ENCODE measurements around the gene CLCN7.

CLCN7 gene

GRCh38 chr16:1495211-1495888, 20.5 kb upstream of the CLCN7 start:
- H3K36me3 Mint-ChIP-seq = peaks cover 48% of the 10 kb centered on the region
- peak overlapping the region; percentile 29 for H3K4me3 Mint-ChIP-seq
- peaks cover 18% of the 10 kb centered on the region for H3K4me1 Mint-ChIP-seq
- DNase-seq (ENCODE audit: low spot score in 2 of 2) = no peak
- no peak overlapping the region for H3K27ac Mint-ChIP-seq
- no peak for ATAC-seq
- H3K9me3 Mint-ChIP-seq = no peaks in the 10 kb centered on the region

GRCh38 chr16:1494711-1495110, 19.9 kb upstream of the CLCN7 start:
- Mint-ChIP-seq H3K4me1 (peaks cover 18% of the 10 kb centered on the region), H3K4me3 (peak overlapping the region; percentile 83), H3K36me3 (peaks cover 48% of the 10 kb centered on the region), H3K9me3 (no peaks in the 10 kb centered on the region), H3K27ac (no peak overlapping the region)
- DNase-seq (ENCODE audit: low spot score in 2 of 2) = no peak
- ATAC-seq = no peak

GRCh38 chr16:1494129-1494640, 19.4 kb upstream of the CLCN7 start:
- H3K36me3 Mint-ChIP-seq = peaks cover 48% of the 10 kb centered on the region
- DNase-seq (ENCODE audit: low spot score in 2 of 2) = no peak
- peak overlapping the region; percentile 83 for H3K4me3 Mint-ChIP-seq
- no peaks in the 10 kb centered on the region for H3K9me3 Mint-ChIP-seq
- H3K4me1 Mint-ChIP-seq = peaks cover 18% of the 10 kb centered on the region
- ATAC-seq = no peak
- H3K27ac Mint-ChIP-seq = peak overlapping the region; percentile 97

- DNase-seq (ENCODE audit: low spot score in 2 of 2) (no peak), ATAC-seq (peak; percentile 42)
- peak overlapping the region; percentile 83 for H3K4me3 Mint-ChIP-seq
- peaks cover 45% of the 10 kb centered on the region for H3K36me3 Mint-ChIP-seq
- peak overlapping the region; percentile 97 for H3K27ac Mint-ChIP-seq
- H3K4me1 Mint-ChIP-seq = peaks cover 18% of the 10 kb centered on the region
- H3K9me3 Mint-ChIP-seq = no peaks in the 10 kb centered on the region
Measured at GRCh38 chr16:1493746-1494094, 18.9 kb upstream of the CLCN7 start.

- H3K27ac Mint-ChIP-seq = peak within 1 kb of the TSS; percentile 97
- H3K36me3 Mint-ChIP-seq = peaks cover 39% of the 10 kb centered on the region
- no peaks in the 10 kb centered on the region for H3K9me3 Mint-ChIP-seq
- H3K4me3 Mint-ChIP-seq = peak within 1 kb of the TSS; percentile 83
- DNase-seq (ENCODE audit: low spot score in 2 of 2) = peak; percentile 91 to 93
- ATAC-seq = peak; percentile 83
- peaks cover 18% of the 10 kb centered on the region for H3K4me1 Mint-ChIP-seq
Measured at GRCh38 chr16:1492923-1493745, 18.3 kb upstream of the CLCN7 start, which contains the start of gene TELO2. Gene TELO2 (plus strand): TSS chr16:1493360. CDS start chr16:1494282, 922 bp downstream.

- H3K36me3 Mint-ChIP-seq = peaks cover 31% of the 10 kb centered on the region
- peak overlapping the region; percentile 83 for H3K4me3 Mint-ChIP-seq
- DNase-seq (ENCODE audit: low spot score in 2 of 2) = no peak
Measured at GRCh38 chr16:1492082-1492922, 17.5 kb upstream of the CLCN7 start.

GRCh38 chr16:1491327-1491726, 16.5 kb upstream of the CLCN7 start:
- Mint-ChIP-seq H3K27ac (peak overlapping the region; percentile 49), H3K4me1 (peaks cover 18% of the 10 kb centered on the region)
- no peak for ATAC-seq

More at GRCh38 chr16:1492082-1492922, 17.5 kb upstream of the CLCN7 start:
- H3K9me3 Mint-ChIP-seq = no peaks in the 10 kb centered on the region
- ATAC-seq = no peak
- peaks cover 18% of the 10 kb centered on the region for H3K4me1 Mint-ChIP-seq
- H3K27ac Mint-ChIP-seq = peak overlapping the region; percentile 97

GRCh38 chr16:1489077-1489476, 14.2 kb upstream of the CLCN7 start:
- Mint-ChIP-seq H3K4me3 (no peak overlapping the region), H3K36me3 (peaks cover 13% of the 10 kb centered on the region), H3K9me3 (no peaks in the 10 kb centered on the region), H3K4me1 (peaks cover 13% of the 10 kb centered on the region), H3K27ac (no peak overlapping the region)
- ATAC-seq (no peak), DNase-seq (ENCODE audit: low spot score in 2 of 2) (no peak)

More at GRCh38 chr16:1491327-1491726, 16.5 kb upstream of the CLCN7 start:
- no peak for DNase-seq (ENCODE audit: low spot score in 2 of 2)
- peaks cover 25% of the 10 kb centered on the region for H3K36me3 Mint-ChIP-seq
- no peaks in the 10 kb centered on the region for H3K9me3 Mint-ChIP-seq
- H3K4me3 Mint-ChIP-seq = no peak overlapping the region

GRCh38 chr16:1488619-1489018, 13.8 kb upstream of the CLCN7 start, which contains the start of gene PTX4:
Gene PTX4 (minus strand): TSS chr16:1488944. CDS start chr16:1488909, 35 bp downstream.
- no peak for ATAC-seq
- Mint-ChIP-seq H3K4me1 (peaks cover 10% of the 10 kb centered on the region), H3K27ac (no peak within 1 kb of the TSS), H3K4me3 (no peak within 1 kb of the TSS), H3K36me3 (peaks cover 9% of the 10 kb centered on the region), H3K9me3 (no peaks in the 10 kb centered on the region)
- DNase-seq (ENCODE audit: low spot score in 2 of 2) = no peak

- H3K9me3 Mint-ChIP-seq = no peaks in the 10 kb centered on the region
- peaks cover 7% of the 10 kb centered on the region for H3K36me3 Mint-ChIP-seq
- no peak overlapping the region for H3K27ac Mint-ChIP-seq
- peaks cover 9% of the 10 kb centered on the region for H3K4me1 Mint-ChIP-seq
- no peak overlapping the region for H3K4me3 Mint-ChIP-seq
- ATAC-seq (no peak), DNase-seq (ENCODE audit: low spot score in 2 of 2) (no peak)
Measured at GRCh38 chr16:1488054-1488601, 13.3 kb upstream of the CLCN7 start.

- Mint-ChIP-seq H3K4me3 (no peak overlapping the region), H3K27ac (no peak overlapping the region), H3K9me3 (no peaks in the 10 kb centered on the region), H3K4me1 (peaks cover 3% of the 10 kb centered on the region), H3K36me3 (peaks cover 5% of the 10 kb centered on the region)
- DNase-seq (ENCODE audit: low spot score in 2 of 2) (no peak), ATAC-seq (no peak)
Measured at GRCh38 chr16:1487395-1488053, 12.7 kb upstream of the CLCN7 start.

- DNase-seq (ENCODE audit: low spot score in 2 of 2) (no peak), ATAC-seq (no peak)
- no peak overlapping the region for H3K27ac Mint-ChIP-seq
Measured at GRCh38 chr16:1486551-1487390, 11.9 kb upstream of the CLCN7 start.

GRCh38 chr16:1485847-1486496, 11.1 kb upstream of the CLCN7 start:
- Mint-ChIP-seq H3K4me3 (no peak overlapping the region), H3K4me1 (no peaks in the 10 kb centered on the region), H3K9me3 (no peaks in the 10 kb centered on the region), H3K36me3 (peaks cover 5% of the 10 kb centered on the region), H3K27ac (no peak overlapping the region)
- ATAC-seq (no peak), DNase-seq (ENCODE audit: low spot score in 2 of 2) (no peak)

More at GRCh38 chr16:1486551-1487390, 11.9 kb upstream of the CLCN7 start:
- H3K4me3 Mint-ChIP-seq = no peak overlapping the region
- no peaks in the 10 kb centered on the region for H3K9me3 Mint-ChIP-seq
- no peaks in the 10 kb centered on the region for H3K4me1 Mint-ChIP-seq
- H3K36me3 Mint-ChIP-seq = peaks cover 5% of the 10 kb centered on the region

All from stimulated activated effector memory CD8-positive, alpha-beta T cell treated with anti-CD3 and anti-CD28 coated beads, Interleukin-12 subunit alpha, Interleukin-12 subunit beta, amount 100 ng/mL, for 72 hours (primary cell).